EL (cell line): ENCODE measurements around the gene RAB27A.
A peak's percentile ranks its signal among the peaks of the same experiment; 100 is the strongest.
"Not testable (repeated sequence)": the region's sequence is repeated elsewhere in the genome, so short reads cannot be mapped to it uniquely, and the experiment has no call there.

ENCODE experiments used
- DNase-seq: peaks from one replicate; pipeline ENCODE4 v3.0.0-alpha.2; 2016

RAB27A gene

DNA sequence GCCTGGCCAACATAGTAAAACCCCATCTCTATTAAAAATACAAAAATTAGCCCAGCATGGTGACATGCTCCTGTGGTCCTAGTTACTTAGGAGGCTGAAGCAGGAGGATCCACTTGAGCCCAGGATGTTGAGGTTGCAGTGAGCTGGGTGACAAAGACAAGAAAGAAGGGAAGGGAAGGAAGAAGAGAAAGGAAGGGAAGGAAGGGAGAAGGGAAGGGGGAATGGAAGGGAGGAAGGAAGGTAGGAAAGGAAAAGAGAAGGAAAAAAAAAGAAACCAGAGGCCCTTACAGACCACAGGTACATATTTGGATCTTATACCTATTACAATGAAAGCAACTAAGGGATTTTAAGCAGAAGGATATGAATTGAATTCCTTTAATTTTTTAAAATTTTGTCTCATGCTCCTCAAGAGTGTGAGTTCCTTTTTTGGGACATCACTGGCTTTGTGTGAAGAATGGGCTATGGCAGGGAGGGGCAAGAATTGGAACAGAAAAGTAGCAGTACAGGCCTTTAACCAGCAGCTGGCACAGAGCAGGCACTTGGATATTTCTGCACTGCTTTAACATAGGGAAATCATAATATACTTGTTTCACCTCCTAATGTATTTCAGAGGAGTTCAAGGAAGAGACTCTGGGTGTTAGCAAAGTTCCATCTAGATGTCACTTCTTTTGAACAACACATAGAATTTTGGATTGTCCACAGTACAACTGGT, 7.9 kb downstream of the RAB27A start:
- peak; percentile 1 for DNase-seq

GRCh38 chr15:55280589-55280988, 9.0 kb downstream of the RAB27A start:
- peak; percentile 12 for DNase-seq

GRCh38 chr15:55279746-55280351, 9.8 kb downstream of the RAB27A start:
- peak; percentile 85 for DNase-seq

- DNase-seq, result no peak
Observed at GRCh38 chr15:55279100-55279745, 10.4 kb downstream of the RAB27A start.

GRCh38 chr15:55277715-55278114, 11.9 kb downstream of the RAB27A start:
- no peak for DNase-seq

GRCh38 chr15:55277116-55277564, 12.5 kb downstream of the RAB27A start:
- DNase-seq, result no peak

- no peak for DNase-seq
Observed at GRCh38 chr15:55276324-55276723, 13.3 kb downstream of the RAB27A start.

DNA sequence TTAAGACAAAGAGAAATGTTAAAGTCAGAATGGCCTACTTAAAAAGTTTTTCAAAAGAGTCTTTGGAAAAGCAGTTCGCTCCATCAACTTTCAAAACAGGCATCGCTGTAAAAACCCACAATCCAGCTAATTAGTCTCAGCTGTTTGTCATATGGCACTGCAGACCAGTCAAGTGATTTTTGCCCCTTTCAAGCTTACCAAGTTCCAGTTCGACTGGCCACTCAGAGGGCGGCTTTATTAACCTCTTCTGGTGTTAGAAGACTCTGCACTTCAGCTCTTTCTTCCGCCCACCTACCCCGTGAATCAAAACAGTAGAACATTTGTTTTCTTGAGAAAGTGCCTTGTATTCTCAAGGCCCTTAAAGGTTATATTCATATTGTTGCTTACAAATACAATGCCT, 19.3 kb downstream of the RAB27A start:
- no peak for DNase-seq

DNA sequence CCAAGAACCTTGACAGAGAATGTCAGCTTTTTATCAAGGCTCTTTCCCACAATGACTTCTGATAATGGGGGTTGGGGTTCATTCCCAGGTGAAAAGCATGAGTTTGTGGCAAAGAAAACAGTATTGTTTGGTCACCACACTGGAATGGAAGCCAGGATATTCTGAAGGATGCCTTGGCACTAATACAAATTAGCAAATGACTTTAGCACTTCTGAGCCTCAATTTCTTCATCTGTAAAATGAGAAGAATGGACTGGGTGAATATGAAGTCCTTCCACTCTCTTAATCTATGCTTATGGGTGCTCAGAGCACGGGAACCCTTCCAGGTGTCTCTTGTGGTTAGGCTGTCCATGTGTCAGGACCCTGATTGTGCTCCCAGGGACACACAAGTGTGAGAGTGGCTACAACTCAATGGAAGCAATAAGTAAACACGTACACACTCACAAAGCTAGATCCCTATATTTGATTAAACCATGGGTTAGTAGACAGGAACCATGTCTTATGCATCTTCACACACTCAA, 21.4 kb downstream of the RAB27A start:
- no peak for DNase-seq

GRCh38 chr15:55267401-55268175, 22.0 kb downstream of the RAB27A start:
- DNase-seq, result peak; percentile 17

- DNase-seq, result no peak
Observed at GRCh38 chr15:55266547-55266946, 23.1 kb downstream of the RAB27A start.

DNA sequence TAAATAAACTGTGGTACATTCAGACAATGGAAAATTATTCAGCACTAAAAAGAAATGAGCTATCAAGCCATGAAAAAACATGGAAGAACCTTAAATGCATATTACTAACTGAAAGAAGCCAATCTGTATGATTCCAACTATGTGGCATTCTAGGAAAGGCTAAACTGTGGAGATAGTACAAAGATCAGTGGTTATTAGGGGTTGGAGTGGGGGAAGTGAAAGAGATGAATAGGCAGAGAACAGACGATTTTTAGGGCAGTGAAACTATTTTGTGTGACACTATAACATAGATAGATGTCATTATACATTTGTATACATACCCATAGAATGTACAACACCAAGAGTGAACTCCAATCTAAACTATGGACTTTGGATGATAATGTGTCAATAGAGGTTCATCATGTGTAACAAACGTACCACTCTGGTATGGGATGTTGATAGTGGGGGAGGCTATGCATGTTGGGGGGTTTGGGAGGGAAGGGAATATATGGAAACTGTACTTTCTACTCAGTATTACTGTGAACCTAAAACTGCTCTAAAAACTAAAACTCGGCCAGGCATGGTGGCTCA, 29.0 kb downstream of the RAB27A start:
- no peak for DNase-seq

DNA sequence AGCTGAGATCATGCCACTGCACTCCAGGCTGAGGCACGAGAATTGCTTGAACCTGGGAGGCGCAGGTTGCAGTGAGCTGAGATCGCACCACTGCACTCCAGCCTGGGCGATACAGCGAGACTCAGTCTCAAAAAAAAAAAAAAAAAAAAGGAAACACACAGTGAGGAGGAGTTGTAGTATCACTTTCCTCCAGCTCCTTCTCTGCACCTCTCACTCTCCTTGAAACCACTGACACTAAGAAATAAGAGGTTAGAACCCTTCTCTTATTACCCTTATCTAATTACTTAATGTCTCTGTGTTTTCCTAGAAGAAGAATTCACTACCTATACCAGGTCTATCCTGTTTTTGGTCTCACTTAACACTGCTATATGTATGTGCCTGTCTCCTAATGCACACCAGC, 31.7 kb downstream of the RAB27A start:
- no peak for DNase-seq

DNA sequence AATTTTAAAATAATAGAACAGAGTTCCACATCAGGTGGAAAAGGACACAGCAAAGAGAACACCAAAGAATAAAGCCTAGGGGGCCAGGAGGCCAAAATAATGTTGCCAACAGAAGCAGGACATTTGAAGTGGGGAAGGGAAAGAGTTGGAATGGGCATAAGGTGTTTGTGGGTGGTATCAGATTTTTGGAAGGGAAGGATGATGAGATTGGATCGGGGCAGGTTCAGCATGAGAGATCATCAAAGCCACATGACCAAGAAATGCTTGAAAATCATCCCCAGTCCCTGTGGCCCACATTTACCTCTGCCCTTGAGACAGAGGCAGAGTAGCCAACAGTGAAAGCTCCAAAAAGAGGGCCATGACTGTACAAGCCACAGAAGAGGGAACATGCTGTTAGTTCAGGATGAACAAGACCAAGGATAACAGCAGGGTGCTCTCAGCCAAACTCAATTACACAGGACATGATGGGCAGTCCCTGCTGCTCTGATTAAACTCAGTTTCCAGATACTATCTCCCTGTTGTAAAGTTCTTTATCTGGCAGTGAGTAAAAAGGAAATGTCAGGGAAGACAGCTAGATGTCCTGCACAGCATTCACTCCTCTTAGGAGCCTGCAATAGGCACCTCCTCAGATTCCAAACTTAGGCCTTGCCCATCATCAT, 32.5 kb downstream of the RAB27A start:
- no peak for DNase-seq

- peak; percentile 15 for DNase-seq
Observed at GRCh38 chr15:55256281-55257011, 33.2 kb downstream of the RAB27A start.

GRCh38 chr15:55255714-55256113, 33.9 kb downstream of the RAB27A start:
- no peak for DNase-seq

DNA sequence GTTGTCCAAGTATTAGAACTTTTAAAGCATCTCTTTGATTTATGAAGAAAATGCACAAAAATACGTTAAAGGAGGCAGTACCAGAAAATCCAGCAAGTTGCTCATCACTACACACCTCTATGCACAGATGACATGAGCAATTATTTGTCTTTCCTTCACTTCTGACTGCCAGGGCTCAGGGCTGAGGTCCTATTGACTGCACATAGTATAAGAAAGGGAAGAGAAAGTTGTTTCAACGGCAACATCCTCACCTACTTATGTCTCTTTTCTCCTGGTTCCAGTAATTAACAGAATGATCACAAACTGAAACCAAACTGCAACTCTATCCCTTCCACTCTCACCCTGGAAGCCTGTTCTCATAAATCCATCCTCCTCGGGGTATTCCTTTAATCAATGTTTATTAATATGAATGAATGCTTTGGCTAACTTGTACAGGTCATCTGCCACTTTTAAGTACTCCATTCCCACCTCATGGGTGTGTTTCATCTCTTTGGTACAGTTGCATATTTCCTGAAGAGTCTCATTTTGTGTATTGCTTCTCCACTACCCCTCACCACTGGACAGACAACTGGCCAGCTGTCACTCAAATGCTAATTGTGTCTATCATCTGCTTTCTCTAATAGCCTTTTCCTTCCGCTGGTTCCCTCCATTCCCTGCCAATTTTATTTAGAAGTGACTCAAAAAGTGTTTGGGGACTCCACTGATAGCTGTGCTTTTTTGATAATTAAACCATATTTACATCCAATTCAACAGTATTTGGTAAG, 34.5 kb downstream of the RAB27A start:
- no peak for DNase-seq

GRCh38 chr15:55253580-55253979, 36.0 kb downstream of the RAB27A start:
- DNase-seq, result peak; percentile 4

DNA sequence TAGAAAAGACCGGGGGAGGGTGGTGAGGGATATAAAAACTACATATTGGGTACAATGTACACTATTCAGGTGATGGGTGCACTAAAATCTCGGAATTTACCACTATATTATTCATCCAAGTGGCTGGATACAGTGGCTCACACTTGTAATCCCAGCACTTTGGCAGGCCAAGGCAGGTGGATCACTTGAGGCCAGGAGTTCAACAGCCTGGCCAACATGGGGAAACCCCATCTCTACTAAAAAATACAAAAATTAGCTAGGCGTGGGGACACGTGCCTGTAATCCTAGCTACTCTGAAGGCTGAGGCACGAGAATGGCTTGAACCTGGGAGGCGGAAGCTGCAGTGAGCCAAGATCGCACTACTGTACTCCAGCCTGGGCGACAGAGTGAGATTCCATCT, 37.4 kb downstream of the RAB27A start:
- DNase-seq, result not testable (repeated sequence)

- no peak for DNase-seq
Observed at GRCh38 chr15:55250941-55251340, 38.7 kb downstream of the RAB27A start.

DNA sequence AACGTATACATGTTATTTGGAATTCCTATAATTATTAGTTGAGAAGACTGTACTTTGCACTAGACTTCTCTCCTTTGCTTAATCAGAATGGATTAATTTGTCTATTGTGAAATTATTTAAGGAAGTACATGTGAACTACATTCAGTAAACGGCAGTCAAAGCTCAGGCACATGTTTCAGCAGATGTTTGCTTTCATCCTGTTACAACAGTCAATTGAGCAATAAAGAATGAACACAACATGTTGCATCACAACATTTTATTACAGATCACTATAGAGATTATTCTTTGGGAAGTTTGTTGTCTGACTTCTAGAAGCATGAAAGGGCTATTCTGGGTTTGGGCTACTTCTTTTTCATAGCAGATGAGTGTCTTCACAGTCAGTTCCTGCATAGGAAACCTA, 39.2 kb downstream of the RAB27A start:
- peak; percentile 23 for DNase-seq
